ENCODE results near the gene CABP1.

DNA sequence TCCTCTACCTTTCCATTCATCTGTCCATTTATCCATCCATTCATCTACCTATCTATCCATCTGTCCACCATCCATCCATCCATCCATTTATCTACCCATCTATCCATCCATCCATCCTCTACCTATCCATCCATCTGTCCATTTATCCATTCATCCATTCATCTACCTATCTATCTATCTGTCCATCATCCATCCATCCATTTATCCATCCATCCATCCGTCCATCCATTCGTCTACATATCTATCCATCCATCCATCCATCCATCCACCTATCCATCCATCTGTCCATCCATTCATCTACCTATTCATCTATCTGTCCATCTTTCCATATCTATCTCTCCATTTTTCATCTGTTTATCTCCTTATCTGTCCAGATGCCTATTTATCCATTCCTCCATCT is 21.0 kb downstream of the CABP1 start:
- TF ChIP-seq, protein P1, sequence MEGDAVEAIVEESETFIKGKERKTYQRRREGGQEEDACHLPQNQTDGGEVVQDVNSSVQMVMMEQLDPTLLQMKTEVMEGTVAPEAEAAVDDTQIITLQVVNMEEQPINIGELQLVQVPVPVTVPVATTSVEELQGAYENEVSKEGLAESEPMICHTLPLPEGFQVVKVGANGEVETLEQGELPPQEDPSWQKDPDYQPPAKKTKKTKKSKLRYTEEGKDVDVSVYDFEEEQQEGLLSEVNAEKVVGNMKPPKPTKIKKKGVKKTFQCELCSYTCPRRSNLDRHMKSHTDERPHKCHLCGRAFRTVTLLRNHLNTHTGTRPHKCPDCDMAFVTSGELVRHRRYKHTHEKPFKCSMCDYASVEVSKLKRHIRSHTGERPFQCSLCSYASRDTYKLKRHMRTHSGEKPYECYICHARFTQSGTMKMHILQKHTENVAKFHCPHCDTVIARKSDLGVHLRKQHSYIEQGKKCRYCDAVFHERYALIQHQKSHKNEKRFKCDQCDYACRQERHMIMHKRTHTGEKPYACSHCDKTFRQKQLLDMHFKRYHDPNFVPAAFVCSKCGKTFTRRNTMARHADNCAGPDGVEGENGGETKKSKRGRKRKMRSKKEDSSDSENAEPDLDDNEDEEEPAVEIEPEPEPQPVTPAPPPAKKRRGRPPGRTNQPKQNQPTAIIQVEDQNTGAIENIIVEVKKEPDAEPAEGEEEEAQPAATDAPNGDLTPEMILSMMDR (IDR thresholded peaks at IDR 0.05), result no peak
- no peak for TF ChIP-seq POLR2A (IDR thresholded peaks at IDR 0.05)
